NCI-H524 (cell line): ENCODE data around the gene LIMS4.
"Not testable (repeated sequence)": the region's sequence is repeated elsewhere in the genome, so short reads cannot be mapped to it uniquely, and the experiment has no call there.

Source experiments
- DNase-seq, 2 experiments: peaks; one replicate each; lab custom pipeline; 2025; lab: John Stamatoyannopoulos, UW

LIMS4 gene, protein sequence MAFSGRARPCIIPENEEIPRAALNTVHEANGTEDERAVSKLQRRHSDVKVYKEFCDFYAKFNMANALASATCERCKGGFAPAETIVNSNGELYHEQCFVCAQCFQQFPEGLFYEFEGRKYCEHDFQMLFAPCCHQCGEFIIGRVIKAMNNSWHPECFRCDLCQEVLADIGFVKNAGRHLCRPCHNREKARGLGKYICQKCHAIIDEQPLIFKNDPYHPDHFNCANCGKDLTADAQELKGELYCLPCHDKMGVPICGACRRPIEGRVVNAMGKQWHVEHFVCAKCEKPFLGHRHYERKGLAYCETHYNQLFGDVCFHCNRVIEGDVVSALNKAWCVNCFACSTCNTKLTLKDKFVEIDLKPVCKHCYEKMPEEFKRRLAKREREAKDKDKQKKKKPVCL

DNA sequence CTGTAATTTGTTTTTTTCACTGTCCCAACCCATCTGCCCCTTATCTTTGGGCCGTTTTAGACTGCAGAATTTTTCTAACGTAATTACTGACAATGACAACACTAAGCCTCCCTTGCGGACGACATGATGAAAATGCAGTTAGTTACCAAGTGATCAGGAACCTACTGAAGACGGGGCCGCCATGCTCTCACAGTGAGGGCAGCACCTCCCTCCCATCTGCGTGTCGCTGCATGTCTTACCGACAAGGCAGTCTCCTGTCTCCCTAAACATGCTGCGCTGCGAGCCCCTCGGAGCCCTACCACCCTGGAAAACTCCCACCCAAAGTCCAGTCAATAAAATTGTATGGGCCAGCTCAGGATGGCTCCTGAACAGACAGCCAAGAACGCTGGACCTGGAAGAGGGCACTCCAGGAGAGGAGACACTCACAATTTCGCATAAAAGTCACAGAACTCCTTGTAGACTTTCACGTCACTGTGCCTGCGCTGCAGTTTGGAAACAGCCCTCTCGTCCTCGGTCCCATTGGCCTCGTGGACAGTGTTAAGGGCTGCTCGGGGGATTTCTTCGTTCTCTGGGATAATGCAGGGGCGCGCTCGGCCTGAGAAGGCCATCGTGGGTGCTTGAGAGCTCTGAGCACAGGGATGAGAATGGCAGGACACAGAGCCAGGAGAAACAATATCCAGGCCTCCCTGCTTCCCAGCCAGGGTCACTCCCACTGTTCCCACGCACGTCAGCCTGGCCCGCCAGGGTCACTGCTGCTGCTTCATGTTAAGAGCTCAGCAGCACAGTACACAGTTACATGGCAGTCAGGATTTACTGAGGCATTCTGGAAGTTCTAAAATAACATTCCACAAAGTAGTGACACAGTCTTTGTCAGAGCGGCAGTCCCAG, at the start of gene LIMS4:
LIMS4 (minus strand) TSS at position 646 of the 888 bp plus-strand sequence; CDS start at position 608, 38 bp downstream.
- not testable (repeated sequence) for DNase-seq

GRCh38 chr2:110499755-110500377, 27.2 kb upstream of the LIMS4 start:
- DNase-seq = not testable (repeated sequence)

DNA sequence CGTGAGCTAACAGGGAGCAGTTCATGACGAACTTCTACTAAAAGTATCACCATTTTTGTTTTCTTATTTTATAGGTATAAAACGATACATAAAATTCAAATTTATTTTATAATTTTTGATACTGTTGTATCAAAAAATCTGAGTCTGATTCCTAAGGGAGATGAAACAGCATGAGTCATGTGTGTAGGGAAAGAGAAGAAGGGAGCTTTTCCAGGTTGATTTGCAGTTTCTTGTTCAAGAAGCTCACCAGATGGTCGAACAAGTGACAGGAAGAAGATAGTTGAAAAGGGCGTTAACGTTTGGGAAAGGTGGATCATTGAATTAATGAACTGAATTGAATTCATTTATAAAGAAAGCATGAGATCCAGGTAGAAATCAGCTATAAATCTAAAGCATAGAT, 23.4 kb upstream of the LIMS4 start:
- DNase-seq = not testable (repeated sequence)

- not testable (repeated sequence) for DNase-seq
These were observed 21.9 kb upstream of the LIMS4 start for GRCh38 chr2:110494488-110494887.

GRCh38 chr2:110488991-110489390, 16.4 kb upstream of the LIMS4 start:
- DNase-seq = not testable (repeated sequence)

DNA sequence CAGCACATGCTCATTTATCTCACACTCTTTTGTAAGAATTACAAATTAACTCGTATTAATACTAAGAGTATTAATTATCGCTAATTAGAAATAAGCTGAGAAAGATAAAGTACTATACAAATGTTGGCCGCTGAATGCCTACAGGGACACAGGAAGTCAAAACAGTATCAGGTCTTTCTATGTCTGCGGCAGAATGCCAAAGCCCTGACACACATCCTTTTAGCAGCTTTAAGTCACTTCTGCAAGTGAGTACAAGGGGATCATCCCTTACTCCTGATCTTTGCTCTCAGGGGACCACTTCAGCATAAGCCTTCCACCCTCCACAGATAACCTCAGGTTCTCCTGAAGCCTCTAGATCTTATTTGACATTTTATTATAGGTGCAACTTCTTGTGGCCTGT, 10.1 kb upstream of the LIMS4 start:
- DNase-seq = not testable (repeated sequence)

DNA sequence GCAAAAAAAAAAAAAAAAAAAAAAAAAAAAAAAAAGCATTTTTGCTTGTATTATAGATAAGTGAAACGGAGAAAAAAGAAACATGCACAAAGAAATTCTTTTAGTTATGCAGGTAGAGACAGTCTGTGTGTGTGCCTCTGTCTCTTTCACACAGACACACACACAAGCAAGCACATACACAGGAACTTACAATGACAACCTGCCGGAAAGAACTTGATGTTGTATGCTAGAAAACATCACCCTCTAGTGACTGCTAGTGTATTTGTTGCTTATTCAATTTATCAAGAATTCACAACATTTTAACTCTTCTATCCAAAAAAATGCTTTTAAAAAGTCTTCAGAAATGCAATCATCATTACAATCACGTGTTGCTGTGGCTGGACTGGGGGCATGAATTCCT, 8.6 kb upstream of the LIMS4 start:
- not testable (repeated sequence) for DNase-seq

GRCh38 chr2:110480084-110480483, 7.5 kb upstream of the LIMS4 start:
- not testable (repeated sequence) for DNase-seq

- DNase-seq = not testable (repeated sequence)
These were observed 4.8 kb upstream of the LIMS4 start for GRCh38 chr2:110477370-110477769.

- not testable (repeated sequence) for DNase-seq
These were observed 4.3 kb upstream of the LIMS4 start for GRCh38 chr2:110476952-110477351.

DNA sequence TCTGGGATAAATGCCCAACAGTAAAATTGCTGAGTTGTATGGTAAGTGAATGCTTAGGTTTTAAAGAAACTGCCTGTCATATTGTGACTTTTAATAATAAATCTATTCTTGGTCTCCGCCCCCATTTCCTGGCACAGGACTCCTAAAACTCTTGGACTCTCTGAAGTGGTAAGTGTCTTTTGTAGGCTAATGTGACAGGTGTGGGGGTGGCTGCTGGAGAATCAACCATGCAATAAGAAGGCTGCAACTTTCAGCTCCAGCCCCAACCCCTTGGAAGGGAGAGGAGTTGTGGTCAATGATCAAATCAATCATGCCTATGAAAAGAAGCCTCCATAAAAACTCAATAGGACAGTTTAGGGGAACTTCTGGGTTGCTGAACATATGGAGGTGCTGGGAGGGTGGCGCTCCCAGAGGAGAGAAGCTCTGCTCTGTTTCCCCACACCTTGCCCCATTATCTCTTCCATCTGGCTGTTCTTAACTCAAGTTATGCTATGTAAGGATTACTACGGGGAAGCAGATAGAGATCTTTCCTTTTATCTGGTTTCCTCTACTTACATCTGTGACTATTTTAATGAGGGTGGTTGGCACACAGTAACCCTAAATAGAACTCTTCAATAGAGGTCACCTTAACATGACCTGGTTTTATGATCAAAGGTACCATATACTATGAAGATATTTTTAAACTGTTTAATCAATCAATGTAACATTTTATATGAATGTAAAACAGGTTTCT, 3.2 kb upstream of the LIMS4 start:
- not testable (repeated sequence) for DNase-seq

GRCh38 chr2:110474898-110475297, 2.3 kb upstream of the LIMS4 start:
- DNase-seq = not testable (repeated sequence)

DNA sequence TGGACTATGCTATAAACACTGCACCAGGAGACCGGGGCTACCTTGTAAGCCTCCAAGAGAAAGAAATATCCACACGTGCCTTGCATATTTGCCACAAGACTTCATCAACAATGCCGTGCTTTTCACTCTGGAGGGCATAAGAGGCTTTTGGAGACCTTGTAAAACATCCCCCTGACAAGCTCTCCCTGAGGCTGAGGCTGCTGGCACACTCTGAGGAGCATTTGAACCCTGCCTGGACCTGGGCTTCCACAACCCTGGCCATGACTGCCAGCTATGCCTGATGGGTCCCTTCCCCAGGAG, 393 bp upstream of the LIMS4 start:
- not testable (repeated sequence) for DNase-seq

DNA sequence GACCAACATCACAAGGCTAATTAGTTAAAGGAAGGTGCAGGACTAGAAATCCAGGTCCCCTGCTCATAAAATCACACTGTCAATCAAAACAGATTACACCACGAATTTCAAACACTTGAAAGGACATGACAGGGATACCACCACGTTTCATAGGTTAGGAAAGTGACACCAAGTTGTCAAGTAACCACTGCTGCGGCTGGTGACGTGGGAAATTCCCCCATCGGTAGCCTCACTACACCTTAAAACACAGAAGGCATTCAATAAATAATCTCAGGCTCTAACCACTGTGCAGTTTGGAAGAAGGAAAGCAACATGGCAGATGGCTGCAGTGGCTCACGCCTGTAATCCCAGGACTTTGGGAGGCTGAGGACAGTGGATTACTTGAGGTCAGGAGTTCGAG, 3.7 kb downstream of the LIMS4 start:
- not testable (repeated sequence) for DNase-seq

GRCh38 chr2:110465312-110465711, 7.3 kb downstream of the LIMS4 start:
- DNase-seq = not testable (repeated sequence)

DNA sequence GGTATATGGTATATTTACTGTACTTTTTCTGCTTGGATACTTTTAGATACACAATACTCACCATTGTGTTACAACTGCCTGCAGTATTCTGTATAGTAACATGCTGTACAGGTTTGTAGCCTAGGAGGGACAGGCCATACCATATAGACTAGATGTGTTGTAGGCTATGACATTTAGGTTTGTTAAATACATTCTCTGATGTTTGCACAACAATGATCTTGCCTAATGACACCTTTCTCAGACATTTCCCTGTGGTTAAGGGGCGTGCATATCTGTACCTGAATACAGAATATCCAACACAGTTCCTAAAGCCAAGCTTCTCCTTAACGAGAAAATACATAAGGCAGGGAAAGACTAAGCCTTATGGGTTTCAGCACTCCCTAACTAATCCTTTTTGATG, 10.2 kb downstream of the LIMS4 start:
- not testable (repeated sequence) for DNase-seq

DNA sequence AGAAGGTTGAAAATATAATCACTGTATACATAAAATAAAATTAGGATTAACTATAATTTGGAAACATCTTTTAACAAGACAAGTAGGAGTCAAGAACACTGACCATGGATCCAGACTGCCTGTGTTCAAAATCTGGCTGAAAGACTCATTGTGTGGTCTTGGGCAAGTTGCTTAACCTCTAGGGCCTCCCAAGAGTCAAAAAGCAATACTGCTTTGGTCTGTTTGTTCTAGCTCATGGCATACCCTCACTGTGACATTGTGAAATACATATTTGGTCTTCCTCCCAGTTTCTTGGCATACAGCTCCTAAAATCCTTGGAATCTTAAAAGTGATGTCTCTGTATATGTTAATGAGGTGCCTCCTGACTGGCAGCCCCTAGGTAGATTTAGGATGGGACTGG, 12.3 kb downstream of the LIMS4 start:
- DNase-seq = not testable (repeated sequence)

GRCh38 chr2:110457214-110457590, 15.4 kb downstream of the LIMS4 start:
- not testable (repeated sequence) for DNase-seq

DNA sequence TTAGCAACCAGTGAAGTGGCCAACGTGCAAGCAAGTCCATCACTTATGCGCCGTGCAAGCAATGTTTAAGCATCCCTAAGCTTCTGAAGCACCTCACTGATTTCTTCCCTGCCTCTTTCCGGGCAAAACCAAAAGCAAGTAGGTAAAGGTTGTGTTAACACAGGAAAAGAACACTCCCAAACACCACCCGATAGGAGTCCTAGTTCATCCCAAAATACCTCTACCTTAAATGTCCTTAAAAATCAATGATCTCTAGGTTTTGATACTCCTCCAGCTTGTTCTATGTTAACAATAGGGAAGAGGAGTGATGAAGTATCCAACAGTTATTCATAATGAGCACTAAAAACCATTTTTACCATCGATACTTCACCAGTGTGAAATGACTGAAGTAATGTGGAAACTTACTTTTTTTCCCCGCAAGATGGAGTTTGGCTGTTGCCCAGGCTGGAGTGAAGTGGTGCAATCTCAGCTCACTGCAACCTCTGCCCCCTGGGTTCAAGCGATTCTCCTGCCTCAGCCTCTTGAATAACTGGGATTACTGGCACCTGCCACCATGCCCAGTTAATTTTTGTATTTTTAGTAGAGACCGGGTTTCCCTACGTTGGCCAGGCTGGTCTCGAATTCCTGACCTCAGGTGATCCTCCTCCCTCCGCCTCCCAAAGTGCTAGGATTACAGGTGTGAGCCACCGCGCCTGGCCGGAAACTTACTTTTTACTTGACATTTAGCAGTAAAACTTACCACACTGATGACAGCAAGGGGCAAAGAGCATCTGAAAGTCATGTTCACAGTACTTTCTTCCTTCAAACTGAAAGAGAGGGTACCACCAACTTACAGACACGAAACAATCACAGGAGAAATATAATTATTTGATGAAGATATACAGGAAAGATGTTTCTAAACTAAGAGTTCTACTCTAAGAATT, 16.1 kb downstream of the LIMS4 start:
- DNase-seq = not testable (repeated sequence)

GRCh38 chr2:110455080-110455670, 17.4 kb downstream of the LIMS4 start:
- DNase-seq = not testable (repeated sequence)
